Common myeloid progenitor, CD34-positive (primary cell): Measurements from ENCODE around the gene PKD1L1.

ENCODE experiments used
- CTCF ChIA-PET: fragments of 350-600 bp; sonication (Branson Sonifier 250); formaldehyde crosslinking; loops from one replicate; lab custom pipeline; 2021; ENCODE audit warnings: antibody characterized with exemption; lab: Charles Lee
- POLR2A ChIA-PET: fragments of 350-600 bp; sonication (Branson Sonifier 250); formaldehyde crosslinking; loops from one replicate; lab custom pipeline; 2021; ENCODE audit warnings: antibody characterized with exemption; lab: Charles Lee
- DNase-seq, 3 donors: peaks; one replicate each; pipeline versions ENCODE4 v3.0.0 to v3.0.0-alpha.2; 2013
- H3K27ac ChIP-seq, 2 experiments: 1 replicate in 1 of 2; 2 replicates in 1 of 2; pipeline ENCODE4 v1.7.0; 2013; ENCODE audit warnings: inconsistent platforms in 2 of 2, low read length in 2 of 2, mild to moderate bottlenecking in 2 of 2, low read depth in 1 of 2, moderate library complexity in 1 of 2; ENCODE audit not compliant: severe bottlenecking in 2 of 2, insufficient read depth in 1 of 2, poor library complexity in 1 of 2
- H3K27me3 ChIP-seq, 5 experiments: replicated peaks in 2 of 5; 1 replicate in 3 of 5; 2 replicates in 2 of 5; pipeline versions ENCODE4 v1.6.1 to v1.7.0; 2013; ENCODE audit warnings: low read length in 4 of 5, mild to moderate bottlenecking in 2 of 5, moderate library complexity in 2 of 5, inconsistent platforms in 1 of 5; ENCODE audit not compliant: insufficient read depth in 5 of 5, control insufficient read depth in 4 of 5
- H3K36me3 ChIP-seq, 4 experiments: 1 replicate in 2 of 4; 2 replicates in 2 of 4; pipeline versions ENCODE4 v1.6.1 to v1.7.0; 2013; ENCODE audit warnings: low read length in 3 of 4, control low read depth in 1 of 4, mild to moderate bottlenecking in 1 of 4; ENCODE audit not compliant: control insufficient read depth in 4 of 4, insufficient read depth in 4 of 4
- H3K4me1 ChIP-seq, 4 experiments: 1 replicate in 3 of 4; 2 replicates in 1 of 4; pipeline versions ENCODE4 v1.6.1 to v1.7.1; 2013; ENCODE audit warnings: low read length in 3 of 4, mild to moderate bottlenecking in 3 of 4, control low read depth in 1 of 4, inconsistent platforms in 1 of 4, moderate library complexity in 1 of 4; ENCODE audit not compliant: control insufficient read depth in 4 of 4, insufficient read depth in 4 of 4; ENCODE audit errors: control extremely low read depth in 1 of 4
- H3K4me3 ChIP-seq, 7 experiments: 1 replicate in 4 of 7; 2 replicates in 3 of 7; pipeline versions ENCODE4 v1.5.1 to v1.7.0; 2013; ENCODE audit warnings: mild to moderate bottlenecking in 7 of 7, low read length in 6 of 7, moderate library complexity in 6 of 7, inconsistent platforms in 2 of 7, low read depth in 2 of 7, control low read depth in 1 of 7; ENCODE audit not compliant: insufficient read depth in 4 of 7, control insufficient read depth in 1 of 7; ENCODE audit errors: extremely low read depth in 1 of 7
- H3K9me3 ChIP-seq, 5 experiments: 1 replicate in 4 of 5; 2 replicates in 1 of 5; pipeline versions ENCODE4 v1.6.1 to v1.7.1; 2013; ENCODE audit warnings: low read length in 4 of 5, mild to moderate bottlenecking in 2 of 5, inconsistent platforms in 1 of 5, low read depth in 1 of 5, moderate library complexity in 1 of 5; ENCODE audit not compliant: control insufficient read depth in 4 of 5, insufficient read depth in 2 of 5; ENCODE audit errors: control extremely low read depth in 1 of 5
- WGBS: methylation state at CpG from one replicate; pipeline ENCODE4 v1.1.5; 2013; ENCODE audit not compliant: insufficient coverage; 5-methylcytosine and 5-hydroxymethylcytosine counted together

PKD1L1 gene

DNA sequence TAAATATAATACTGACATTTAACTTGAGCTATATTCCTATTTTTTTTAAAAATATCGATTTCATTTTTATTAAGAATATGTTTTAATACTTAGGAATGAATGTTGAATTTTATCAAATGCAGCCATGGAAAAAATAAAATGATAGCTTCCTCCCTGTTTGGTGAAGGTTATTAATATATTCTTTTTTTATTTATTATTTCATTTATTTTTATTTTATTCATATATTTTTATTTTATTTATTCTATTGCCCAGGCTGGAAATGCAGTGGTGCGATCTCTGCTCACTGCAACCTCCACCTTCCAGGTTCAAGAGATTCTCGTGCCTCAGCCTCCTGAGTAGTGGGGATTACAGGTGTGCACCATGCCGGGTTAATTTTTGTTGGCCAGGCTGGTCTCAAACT, 160.2 kb downstream of the PKD1L1 start:
- CTCF ChIA-PET, result interaction anchor here (1.5 kb wide), 1 partner anchor 17 kb away, joined by 5 read pairs; no protein-coding TSS in a partner anchor

DNA sequence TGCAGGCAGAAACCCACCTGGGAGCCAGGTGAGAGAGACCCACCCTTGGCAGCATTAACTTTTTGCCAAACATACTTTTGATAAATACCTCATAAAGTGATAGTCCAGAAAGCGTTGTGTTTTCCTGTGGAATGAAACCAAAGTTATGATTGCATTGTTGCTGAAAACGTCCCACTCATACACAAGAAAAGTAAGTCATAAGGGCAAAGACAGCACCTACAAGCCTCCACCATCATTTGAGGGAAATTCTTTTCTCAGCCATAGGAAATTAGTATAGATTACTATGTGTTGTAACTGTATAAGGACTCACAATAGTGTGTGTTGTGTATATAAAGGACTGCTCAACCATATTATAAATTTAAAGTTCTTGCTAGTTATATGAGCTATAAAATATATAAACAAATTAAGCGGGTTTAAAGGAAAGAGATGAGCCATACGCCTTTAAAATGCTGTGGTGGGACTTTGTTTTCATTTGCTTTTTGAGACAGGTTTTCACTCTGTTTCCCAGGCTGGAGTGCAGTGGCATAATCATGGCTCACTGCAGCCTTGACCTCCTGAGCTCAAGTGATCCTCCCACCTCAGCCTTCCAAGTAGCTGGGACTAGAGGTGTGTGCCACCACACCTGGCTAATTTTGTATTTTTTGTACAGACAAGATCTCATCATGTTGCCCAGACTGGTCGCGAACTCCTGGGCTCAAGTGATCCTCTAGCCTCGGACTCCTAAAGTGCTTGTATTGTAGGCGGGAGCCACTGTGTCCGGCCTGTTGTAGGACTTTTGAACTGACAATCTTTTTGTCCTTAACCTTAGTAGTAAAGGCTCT, 160.8 kb downstream of the PKD1L1 start:
- no peaks in the 10 kb centered on the region for H3K27me3 ChIP-seq
- H3K4me3 ChIP-seq, result no peak overlapping the region
- WGBS, result 100% methylated on average over 5 of the region's 9 CpGs
- CTCF ChIA-PET, result interaction anchor here (0.8 to 1.5 kb wide), 2 partner anchors 16 to 34 kb away, joined by 4 to 5 read pairs; no protein-coding TSS in a partner anchor
- H3K27ac ChIP-seq, result no peak overlapping the region
- no peaks in the 10 kb centered on the region for H3K9me3 ChIP-seq
- POLR2A ChIA-PET, result interaction anchor here (0.8 kb wide), 1 partner anchor 23 kb away, joined by 3 read pairs; no protein-coding TSS in a partner anchor
- DNase-seq, result no peak
- peaks cover 0 to 8% (median 0%) of the 10 kb centered on the region in 4 experiments for H3K4me1 ChIP-seq
- no peaks in the 10 kb centered on the region for H3K36me3 ChIP-seq

More for the DNA sequence above, 160.2 kb downstream of the PKD1L1 start:
- H3K9me3 ChIP-seq, result no peaks in the 10 kb centered on the region
- no peak overlapping the region for H3K27ac ChIP-seq
- H3K4me3 ChIP-seq, result no peak overlapping the region
- no peaks in the 10 kb centered on the region for H3K27me3 ChIP-seq
- H3K36me3 ChIP-seq, result no peaks in the 10 kb centered on the region
- POLR2A ChIA-PET, result no interaction called here
- DNase-seq, result no peak
- no CpG with 5 or more reads among the region's 4 CpGs for WGBS
- peaks cover 0 to 8% (median 0%) of the 10 kb centered on the region in 4 experiments for H3K4me1 ChIP-seq

DNA sequence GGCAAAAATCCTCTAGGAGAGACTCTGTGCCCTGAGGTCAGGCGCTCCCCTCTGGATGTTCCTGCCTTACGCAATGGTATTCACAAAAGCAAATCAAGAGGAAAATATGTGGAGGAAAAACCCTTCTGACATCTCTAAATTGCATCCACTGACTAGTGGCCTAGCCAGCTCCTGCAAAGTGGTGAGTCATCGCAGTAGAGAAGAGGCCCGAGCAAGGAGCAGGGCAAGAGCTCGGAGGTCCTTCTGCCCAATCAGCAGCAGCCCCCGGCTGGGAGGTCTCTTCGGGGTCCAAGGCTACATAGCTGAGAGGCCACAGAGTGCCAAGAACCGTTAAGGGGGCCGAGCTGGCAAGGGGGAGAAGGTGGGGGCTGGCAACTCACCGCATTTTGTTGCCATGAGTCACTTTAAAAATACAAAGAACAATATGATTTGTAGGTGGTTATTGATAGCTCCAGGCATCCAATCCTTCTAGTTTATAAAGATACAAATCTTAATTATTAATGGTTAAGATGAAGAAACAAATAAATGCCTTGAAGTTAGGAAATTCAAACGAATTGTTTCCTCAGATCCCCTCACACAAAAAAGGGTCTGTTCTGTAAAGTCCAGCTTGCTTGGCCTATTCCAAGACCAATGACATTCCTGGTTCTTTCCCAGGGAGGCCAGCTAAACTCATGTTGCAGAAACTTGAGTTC, 161.6 kb downstream of the PKD1L1 start:
- POLR2A ChIA-PET, result interaction anchor here (0.7 to 0.8 kb wide), 2 partner anchors 22 to 492 kb away, joined by 3 read pairs; no protein-coding TSS in a partner anchor
- H3K27me3 ChIP-seq, result no peaks in the 10 kb centered on the region
- no peak overlapping the region for H3K27ac ChIP-seq

GRCh38 chr7:47785923-47786556, 162.2 kb downstream of the PKD1L1 start:
- peaks cover 0 to 8% (median 0%) of the 10 kb centered on the region in 4 experiments for H3K4me1 ChIP-seq
- POLR2A ChIA-PET, result interaction anchor here (0.7 to 0.8 kb wide), 2 partner anchors 21 to 491 kb away, joined by 3 read pairs; no protein-coding TSS in a partner anchor
- H3K36me3 ChIP-seq, result no peaks in the 10 kb centered on the region
- no peak for DNase-seq
- H3K9me3 ChIP-seq, result no peaks in the 10 kb centered on the region
- 86% methylated on average over 8 of the region's 8 CpGs for WGBS
- no peaks in the 10 kb centered on the region for H3K27me3 ChIP-seq
- CTCF ChIA-PET, result no interaction called here
- no peak overlapping the region for H3K27ac ChIP-seq
- no peak overlapping the region for H3K4me3 ChIP-seq

More for the DNA sequence above, 161.6 kb downstream of the PKD1L1 start:
- CTCF ChIA-PET, result interaction anchor here (0.8 to 1.5 kb wide), 2 partner anchors 15 to 35 kb away, joined by 4 to 5 read pairs; no protein-coding TSS in a partner anchor
- Histone ChIP-seq H3K36me3 (no peaks in the 10 kb centered on the region), H3K9me3 (no peaks in the 10 kb centered on the region), H3K4me3 (no peak overlapping the region), H3K4me1 (peaks cover 0 to 8% (median 0%) of the 10 kb centered on the region in 4 experiments)
- 17% methylated on average over 7 of the region's 11 CpGs for WGBS
- peak; percentile 40 to 85 (median 77) for DNase-seq

GRCh38 chr7:47783456-47784223, 164.6 kb downstream of the PKD1L1 start:
- DNase-seq, result no peak

DNA sequence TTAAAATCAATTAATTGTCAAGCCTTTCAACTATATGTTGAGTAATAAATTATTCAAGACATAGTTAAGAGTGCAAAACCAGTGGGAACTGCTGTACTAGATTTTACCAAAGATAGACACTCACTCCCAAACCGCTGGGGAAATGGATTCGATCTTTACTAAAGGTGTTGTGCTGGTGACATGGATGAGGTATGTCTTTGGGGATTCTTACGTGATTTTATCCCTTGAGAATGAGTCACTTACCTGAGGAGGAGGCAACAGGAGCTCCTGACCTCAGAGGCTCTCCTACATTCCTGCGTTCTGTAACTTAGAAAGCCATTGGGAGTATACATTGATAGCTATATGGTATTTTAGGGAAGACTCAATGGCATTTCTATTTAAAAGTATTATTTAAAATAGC, 165.5 kb downstream of the PKD1L1 start:
- WGBS, result 100% methylated on average over 3 of the region's 4 CpGs
- peaks cover 0 to 8% (median 0%) of the 10 kb centered on the region in 4 experiments for H3K4me1 ChIP-seq
- no peak overlapping the region for H3K4me3 ChIP-seq
- no peaks in the 10 kb centered on the region for H3K27me3 ChIP-seq
- H3K36me3 ChIP-seq, result no peaks in the 10 kb centered on the region
- H3K27ac ChIP-seq, result no peak overlapping the region
- POLR2A ChIA-PET, result no interaction called here
- H3K9me3 ChIP-seq, result no peaks in the 10 kb centered on the region
- DNase-seq, result no peak
- CTCF ChIA-PET, result interaction anchor here (1.6 kb wide), 1 partner anchor 32 kb away, joined by 3 read pairs; no protein-coding TSS in a partner anchor

More at GRCh38 chr7:47783456-47784223, 164.6 kb downstream of the PKD1L1 start:
- ChIA-PET CTCF (interaction anchor here (1.5 to 1.6 kb wide), 2 partner anchors 26 to 31 kb away, joined by 3 to 4 read pairs; no protein-coding TSS in a partner anchor), POLR2A (no interaction called here)
- H3K4me1 ChIP-seq, result peaks cover 0 to 8% (median 0%) of the 10 kb centered on the region in 4 experiments
- no peaks in the 10 kb centered on the region for H3K9me3 ChIP-seq
- no peak overlapping the region for H3K27ac ChIP-seq
- H3K4me3 ChIP-seq, result no peak overlapping the region
- H3K27me3 ChIP-seq, result no peaks in the 10 kb centered on the region
- 94% methylated on average over 2 of the region's 5 CpGs for WGBS
- no peaks in the 10 kb centered on the region for H3K36me3 ChIP-seq
